ENCODE measurements around the gene WDR93.

Gene WDR93

GRCh38 chr15:89690276-89691218 is at the start of gene WDR93, which contains the start of gene PEX11A:
Gene WDR93 (plus strand): TSS chr15:89690811. CDS start chr15:89701747, 10,936 bp downstream.
Gene PEX11A (minus strand): TSS chr15:89690754. CDS start chr15:89690632, 122 bp downstream.
- peak; percentile 76 for DNase-seq
- in situ Hi-C loops (cut with HindIII; ENCODE audit: low pct_ligation_motif_present, low pct_unique_long_range_greater_than_20kb, low sequenced_read_pairs): no loop called here

GRCh38 chr15:89641053-89641452 is 49.6 kb upstream of the WDR93 start:
- DNase-seq: no peak
- in situ Hi-C loops (cut with HindIII; ENCODE audit: low pct_ligation_motif_present, low pct_unique_long_range_greater_than_20kb, low sequenced_read_pairs): no loop called here

GRCh38 chr15:89642106-89642505 is 48.5 kb upstream of the WDR93 start:
- no peak for DNase-seq
- in situ Hi-C loops (cut with HindIII; ENCODE audit: low pct_ligation_motif_present, low pct_unique_long_range_greater_than_20kb, low sequenced_read_pairs): no loop called here

- in situ Hi-C loops (cut with HindIII; ENCODE audit: low pct_ligation_motif_present, low pct_unique_long_range_greater_than_20kb, low sequenced_read_pairs): no loop called here
- DNase-seq: no peak
Measured at GRCh38 chr15:89645680-89646079, 44.9 kb upstream of the WDR93 start.

GRCh38 chr15:89646416-89647141 is 44.0 kb upstream of the WDR93 start:
- DNase-seq: no peak
- in situ Hi-C loops (cut with HindIII; ENCODE audit: low pct_ligation_motif_present, low pct_unique_long_range_greater_than_20kb, low sequenced_read_pairs): no loop called here

GRCh38 chr15:89647191-89647851 is 43.3 kb upstream of the WDR93 start:
- in situ Hi-C loops (cut with HindIII; ENCODE audit: low pct_ligation_motif_present, low pct_unique_long_range_greater_than_20kb, low sequenced_read_pairs): no loop called here
- DNase-seq: peak; percentile 15

- in situ Hi-C loops (cut with HindIII; ENCODE audit: low pct_ligation_motif_present, low pct_unique_long_range_greater_than_20kb, low sequenced_read_pairs): no loop called here
- DNase-seq: no peak
Measured at GRCh38 chr15:89648106-89649012, 42.3 kb upstream of the WDR93 start.

GRCh38 chr15:89649013-89649625 is 41.5 kb upstream of the WDR93 start:
- DNase-seq: no peak
- in situ Hi-C loops (cut with HindIII; ENCODE audit: low pct_ligation_motif_present, low pct_unique_long_range_greater_than_20kb, low sequenced_read_pairs): no loop called here

GRCh38 chr15:89649716-89650115 is 40.9 kb upstream of the WDR93 start:
- in situ Hi-C loops (cut with HindIII; ENCODE audit: low pct_ligation_motif_present, low pct_unique_long_range_greater_than_20kb, low sequenced_read_pairs): no loop called here
- DNase-seq: no peak

- in situ Hi-C loops (cut with HindIII; ENCODE audit: low pct_ligation_motif_present, low pct_unique_long_range_greater_than_20kb, low sequenced_read_pairs): no loop called here
- DNase-seq: no peak
Measured at GRCh38 chr15:89652131-89652530, 38.5 kb upstream of the WDR93 start.

- in situ Hi-C loops (cut with HindIII; ENCODE audit: low pct_ligation_motif_present, low pct_unique_long_range_greater_than_20kb, low sequenced_read_pairs): no loop called here
- no peak for DNase-seq
Measured at GRCh38 chr15:89652666-89653065, 37.9 kb upstream of the WDR93 start.

GRCh38 chr15:89653578-89653977 is 37.0 kb upstream of the WDR93 start:
- DNase-seq: no peak
- in situ Hi-C loops (cut with HindIII; ENCODE audit: low pct_ligation_motif_present, low pct_unique_long_range_greater_than_20kb, low sequenced_read_pairs): no loop called here

- DNase-seq: no peak
- in situ Hi-C loops (cut with HindIII; ENCODE audit: low pct_ligation_motif_present, low pct_unique_long_range_greater_than_20kb, low sequenced_read_pairs): no loop called here
Measured at GRCh38 chr15:89654301-89654761, 36.3 kb upstream of the WDR93 start.

GRCh38 chr15:89654847-89655805 is 35.5 kb upstream of the WDR93 start, which contains the start of gene KIF7:
Gene KIF7 (minus strand): TSS chr15:89655467. CDS start chr15:89652930, 2,537 bp downstream.
- in situ Hi-C loops (cut with HindIII; ENCODE audit: low pct_ligation_motif_present, low pct_unique_long_range_greater_than_20kb, low sequenced_read_pairs): no loop called here
- peak; percentile 36 for DNase-seq

- in situ Hi-C loops (cut with HindIII; ENCODE audit: low pct_ligation_motif_present, low pct_unique_long_range_greater_than_20kb, low sequenced_read_pairs): no loop called here
- DNase-seq: no peak
Measured at GRCh38 chr15:89656116-89656815, 34.3 kb upstream of the WDR93 start.

- in situ Hi-C loops (cut with HindIII; ENCODE audit: low pct_ligation_motif_present, low pct_unique_long_range_greater_than_20kb, low sequenced_read_pairs): no loop called here
Measured at GRCh38 chr15:89657686-89658200, 32.9 kb upstream of the WDR93 start.

More at GRCh38 chr15:89657686-89658200, 32.9 kb upstream of the WDR93 start:
- no peak for DNase-seq
